Thoracic aorta (tissue), 2 donors: ENCODE measurements around the gene MYT1. TPM values are rescaled to one million over a fixed set of nuclear protein-coding genes. Genes with fewer than 3 reads are reported as not detected.

Experiments
- ATAC-seq: fragments of 150-250 bp; one replicate; pipeline ENCODE4 v1.8.0; 2017; ENCODE audit warnings: low read depth; ENCODE audit not compliant: insufficient number of reproducible peaks, low FRiP score
- DNase-seq: peaks from one replicate; pipeline ENCODE4 v3.0.0-alpha.2; 2020; ENCODE audit warnings: low spot score
- H3K27ac ChIP-seq, 2 donors: fragments of 200-600 bp; sonication (generic); 1 replicate in 1 of 2; 2 replicates in 1 of 2; pipeline ENCODE4 v1.5.1; 2016; ENCODE audit warnings: mild to moderate bottlenecking in 2 of 2, moderate library complexity in 2 of 2
- H3K27me3 ChIP-seq: fragments of 200-600 bp; sonication (generic); replicated peaks from 2 replicates; pipeline ENCODE4 v1.6.0; 2016; ENCODE audit warnings: mild to moderate bottlenecking; ENCODE audit not compliant: insufficient read depth
- H3K36me3 ChIP-seq: fragments of 200-600 bp; sonication (generic); one replicate; pipeline ENCODE4 v1.5.1; 2016
- H3K4me1 ChIP-seq, 2 donors: fragments of 200-600 bp; sonication (generic); 1 replicate in 1 of 2; 2 replicates in 1 of 2; pipeline versions ENCODE4 v1.5.1 to v1.6.0; 2016; ENCODE audit warnings: low read depth in 2 of 2, mild to moderate bottlenecking in 1 of 2; ENCODE audit not compliant: control insufficient read depth in 1 of 2
- H3K4me3 ChIP-seq: fragments of 200-600 bp; sonication (generic); 2 replicates; pipeline ENCODE4 v1.5.1; 2016; ENCODE audit warnings: mild to moderate bottlenecking
- H3K9me3 ChIP-seq: fragments of 200-600 bp; sonication (generic); 2 replicates; pipeline ENCODE4 v1.5.1; 2016
- CTCF ChIP-seq: fragments of 200-600 bp; sonication (generic); IDR thresholded peaks from one replicate; pipeline ENCODE4 v1.5.1; 2019; ENCODE audit warnings: antibody characterized with exemption
- total RNA-seq, 2 donors: library from RNA; depleted of rRNA; stranded (reverse); fragments of >200 nt; gene quantifications; one replicate each; pipeline versions ENCODE4 v1.1.0 to v1.2.3, GENCODE V29; 2016

The MYT1 gene
- total RNA-seq, 2 donors from 2014 or later = not detected

DNA sequence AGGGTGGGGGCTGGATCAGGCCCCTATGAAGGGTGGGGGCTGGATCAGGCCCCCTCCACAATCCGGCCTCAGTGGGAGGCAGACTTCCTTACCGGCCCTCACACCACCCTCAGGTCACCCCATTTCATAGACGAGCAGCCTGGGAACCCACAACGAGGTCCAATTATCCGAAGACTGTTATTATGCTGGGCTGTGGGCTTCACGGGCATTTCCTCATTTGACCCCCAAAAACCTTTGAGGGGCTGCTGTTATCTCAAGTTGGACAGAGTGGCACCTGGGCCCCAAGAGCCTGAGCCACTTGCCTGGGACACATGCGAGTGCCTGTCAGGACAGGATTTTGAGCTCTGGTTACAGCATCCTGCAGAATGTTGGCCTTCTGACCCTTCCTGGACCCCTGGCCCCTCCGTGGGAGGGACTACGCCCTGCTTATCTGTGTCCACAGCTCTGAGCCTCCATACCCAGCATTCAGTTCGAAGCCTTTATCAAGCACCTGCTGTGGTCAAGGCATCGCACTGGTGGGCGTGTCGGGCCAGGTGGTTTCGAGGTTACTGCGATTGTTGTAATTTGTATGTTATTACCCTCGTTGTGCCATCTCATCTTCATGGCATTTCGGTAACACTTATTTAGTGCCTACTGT lies 56.8 kb downstream of the MYT1 start:
- Histone ChIP-seq H3K36me3 (no peaks in the 10 kb centered on the region), H3K4me1 (peaks cover 0 to 14% of the 10 kb centered on the region in 2 donors), H3K4me3 (no peak overlapping the region), H3K27ac (no peak overlapping the region), H3K9me3 (no peaks in the 10 kb centered on the region), H3K27me3 (no peaks in the 10 kb centered on the region)
- TF ChIP-seq CTCF = no peak
- DNase-seq (no peak), ATAC-seq (no peak)

DNA sequence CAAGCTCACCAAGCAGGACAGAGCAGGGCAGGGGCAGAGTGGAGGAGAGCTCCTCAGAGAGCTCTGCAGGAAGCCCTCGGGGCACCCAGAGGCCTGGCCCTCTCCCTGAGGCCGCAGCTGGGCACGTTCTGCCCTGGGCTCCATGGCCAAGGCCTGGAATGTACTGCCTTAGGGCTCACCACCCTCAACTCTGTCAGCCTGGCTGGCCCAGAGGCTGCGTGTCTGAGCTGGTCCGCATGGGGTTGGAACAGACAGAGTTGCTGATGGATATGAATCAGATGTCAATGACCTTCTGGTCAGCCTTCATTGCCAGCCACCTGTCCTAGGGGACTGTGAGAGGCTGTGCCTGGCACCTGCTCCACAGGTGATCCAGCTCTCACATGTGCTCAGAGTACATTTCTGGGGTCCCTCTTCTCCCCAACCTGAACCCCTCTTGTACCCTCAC lies 58.1 kb downstream of the MYT1 start:
- ATAC-seq = no peak
- TF ChIP-seq CTCF = no peak

DNA sequence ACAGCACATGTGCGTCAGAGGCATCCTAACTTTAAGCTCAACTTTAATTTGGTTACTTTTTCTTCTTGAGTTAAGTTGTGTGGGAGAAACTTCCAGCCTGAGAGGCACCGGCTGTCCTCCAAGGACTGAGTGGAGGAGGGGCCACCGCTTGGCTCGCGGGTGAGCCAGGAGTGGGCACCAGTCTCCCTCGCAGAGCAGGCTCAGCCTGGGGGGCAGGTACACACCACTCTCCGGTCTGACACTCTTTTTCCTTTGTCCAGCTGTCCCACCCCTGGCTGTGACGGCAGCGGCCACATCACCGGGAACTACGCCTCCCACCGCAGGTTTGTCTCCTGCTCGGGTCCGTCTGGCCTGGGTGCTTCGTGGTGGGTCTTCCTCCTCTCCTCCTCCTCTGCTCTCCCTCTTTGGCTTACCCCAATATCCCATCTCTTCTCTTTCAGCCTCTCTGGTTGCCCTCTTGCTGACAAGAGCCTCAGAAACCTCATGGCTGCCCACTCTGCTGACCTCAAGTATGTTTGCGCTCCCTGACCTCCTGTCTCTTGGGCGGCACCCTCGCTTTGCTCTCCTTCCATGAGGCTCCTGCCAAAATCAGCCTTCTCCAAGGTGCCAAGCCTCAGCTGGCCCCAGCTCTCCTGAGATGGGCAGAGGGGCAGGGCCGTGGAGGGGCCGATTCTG lies 58.7 kb downstream of the MYT1 start:
- no peak for TF ChIP-seq CTCF
- Histone ChIP-seq H3K27ac (no peak overlapping the region), H3K9me3 (no peaks in the 10 kb centered on the region), H3K4me1 (peaks cover 0 to 14% of the 10 kb centered on the region in 2 donors), H3K4me3 (no peak overlapping the region), H3K27me3 (no peaks in the 10 kb centered on the region), H3K36me3 (no peaks in the 10 kb centered on the region)
- ATAC-seq (no peak), DNase-seq (no peak)

More for the DNA sequence above, 58.1 kb downstream of the MYT1 start:
- Histone ChIP-seq H3K4me1 (peaks cover 0 to 14% of the 10 kb centered on the region in 2 donors), H3K27ac (no peak overlapping the region), H3K4me3 (no peak overlapping the region), H3K36me3 (no peaks in the 10 kb centered on the region), H3K27me3 (no peaks in the 10 kb centered on the region), H3K9me3 (no peaks in the 10 kb centered on the region)
- no peak for DNase-seq

- no peaks in the 10 kb centered on the region for H3K36me3 ChIP-seq
- no peak for ATAC-seq
- no peak overlapping the region for H3K4me3 ChIP-seq
- TF ChIP-seq CTCF = no peak
- H3K27ac ChIP-seq = no peak overlapping the region
- no peak for DNase-seq
- no peaks in the 10 kb centered on the region for H3K9me3 ChIP-seq
- H3K4me1 ChIP-seq = peaks cover 0 to 14% of the 10 kb centered on the region in 2 donors
- no peaks in the 10 kb centered on the region for H3K27me3 ChIP-seq
Measured at GRCh38 chr20:64223526-64224067, 59.3 kb downstream of the MYT1 start.

DNA sequence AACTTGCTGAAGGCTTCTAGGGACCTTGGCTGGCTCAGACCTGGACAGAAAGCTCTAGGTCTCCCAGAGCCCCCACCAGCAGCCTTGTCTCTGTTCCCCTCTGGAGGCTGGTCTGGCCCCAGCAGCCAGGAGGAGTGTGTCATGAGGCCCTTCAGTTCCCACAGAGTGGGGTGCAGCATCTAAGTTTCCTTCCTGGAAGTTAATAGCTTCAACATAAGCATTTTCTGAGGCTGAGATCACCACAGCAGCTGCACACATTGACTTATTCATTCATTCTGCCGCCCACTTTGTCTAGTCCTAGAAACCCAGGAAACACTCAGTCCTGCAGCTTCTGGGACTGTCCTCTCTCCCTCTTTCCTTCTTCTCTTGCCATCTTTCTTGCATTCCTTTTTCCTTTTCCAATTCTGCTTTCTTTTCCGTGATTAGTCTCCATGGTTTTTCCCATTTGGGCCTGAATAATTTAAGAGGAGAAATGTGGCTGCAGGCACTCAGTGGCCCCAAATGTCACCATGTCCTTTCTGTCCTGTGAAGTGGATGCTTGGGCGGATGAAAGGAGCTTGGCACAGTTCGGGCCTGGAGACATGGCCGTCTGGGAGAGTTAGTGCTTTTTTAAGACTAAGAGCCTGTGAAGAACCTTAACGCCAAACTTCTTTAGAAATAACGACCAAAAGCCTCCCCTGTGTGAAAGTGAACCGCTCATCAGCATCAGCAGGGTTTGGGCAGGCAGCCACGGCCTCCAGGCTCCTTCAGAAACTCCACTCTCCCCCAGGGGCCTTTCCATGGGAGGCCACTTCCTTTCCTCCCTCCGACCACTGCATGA lies 60.3 kb downstream of the MYT1 start:
- Histone ChIP-seq H3K9me3 (no peaks in the 10 kb centered on the region), H3K27me3 (no peaks in the 10 kb centered on the region), H3K4me3 (no peak overlapping the region), H3K4me1 (peaks cover 0 to 14% of the 10 kb centered on the region in 2 donors), H3K27ac (no peak overlapping the region), H3K36me3 (no peaks in the 10 kb centered on the region)
- TF ChIP-seq CTCF = no peak
- ATAC-seq (no peak), DNase-seq (no peak)
